HepG2 (cell line): ENCODE results near the gene ZNF620. TPM values are rescaled to one million over a fixed set of nuclear protein-coding genes. Genes with fewer than 3 reads are reported as not detected.

ENCODE experiments used
- FOXA1 ChIP-seq, 2 experiments: fragments of 450-650 bp in 1 of 2; sonication (generic) in 1 of 2; formaldehyde crosslinking in 1 of 2; IDR thresholded peaks; 2 replicates each; pipeline versions ENCODE4 v1.4.0 to v1.6.1; 2016 to 2020; ENCODE audit warnings: missing genetic modification reagents in 1 of 2
- HNRNPUL1 ChIP-seq: fragments of 200-400 bp; formaldehyde crosslinking; IDR thresholded peaks from 2 replicates; pipeline ENCODE4 v1.6.1; 2017; ENCODE audit warnings: low read depth, mild to moderate bottlenecking, low read length, moderate library complexity
- ISL2 ChIP-seq: sonication (generic); formaldehyde crosslinking; IDR thresholded peaks from 2 replicates; pipeline ENCODE4 v1.5.0; 2020; ENCODE audit warnings: missing genetic modification reagents
- NFYB ChIP-seq: sonication (generic); formaldehyde crosslinking; IDR thresholded peaks from 2 replicates; pipeline ENCODE4 v1.4.0; 2020; ENCODE audit warnings: missing genetic modification reagents
- RFXAP ChIP-seq: sonication (generic); formaldehyde crosslinking; IDR thresholded peaks from 2 replicates; pipeline ENCODE4 v1.4.0; 2020; ENCODE audit warnings: missing genetic modification reagents, borderline replicate concordance
- RXRA ChIP-seq: sonication (generic); formaldehyde crosslinking; IDR thresholded peaks from 2 replicates; pipeline ENCODE4 v1.5.1; 2020; ENCODE audit warnings: missing genetic modification reagents
- SP1 ChIP-seq, 2 experiments: fragments of 450-650 bp in 1 of 2; sonication (generic) in 1 of 2; formaldehyde crosslinking in 1 of 2; IDR thresholded peaks; 2 replicates each; pipeline versions ENCODE4 v1.4.0 to v1.6.1; 2016 to 2020; ENCODE audit warnings: missing genetic modification reagents in 1 of 2
- ZFP82 ChIP-seq: sonication (generic); formaldehyde crosslinking; IDR thresholded peaks from 2 replicates; pipeline ENCODE4 v1.5.1; 2020; ENCODE audit warnings: mild to moderate bottlenecking, missing genetic modification reagents, borderline replicate concordance
- ZNF12 ChIP-seq: sonication (generic); formaldehyde crosslinking; IDR thresholded peaks from 2 replicates; pipeline ENCODE4 v1.5.0; 2020; ENCODE audit warnings: missing genetic modification reagents
- ZNF138 ChIP-seq: sonication (generic); formaldehyde crosslinking; IDR thresholded peaks from 2 replicates; pipeline ENCODE4 v1.5.0; 2020; ENCODE audit warnings: mild to moderate bottlenecking, low read depth, missing genetic modification reagents
- ZNF619 ChIP-seq: sonication (generic); formaldehyde crosslinking; IDR thresholded peaks from 2 replicates; pipeline ENCODE4 v1.4.0; 2020; ENCODE audit warnings: mild to moderate bottlenecking, missing genetic modification reagents
- polyA plus RNA-seq, 8 experiments: library from polyadenylated mRNA; depleted of rRNA in 3 of 8; stranded (reverse) in 7 of 8; unstranded in 1 of 8; fragments of >200 nt; fragmentation: Illumina TruSeq in 4 of 8; extraction: Trizol in 4 of 8; gene quantifications; 2 replicates each; pipeline versions ENCODE4 v1.2.1 to v1.2.3, GENCODE V29; 2011 to 2016; ENCODE audit warnings: low read depth in 4 of 8, missing spikeins in 1 of 8, mixed read lengths in 1 of 8; ENCODE audit not compliant: insufficient read depth in 1 of 8
- total RNA-seq, 5 experiments: library from RNA; depleted of rRNA; stranded (reverse); fragments of >200 nt; fragmentation: Illumina TruSeq; extraction: Trizol; gene quantifications; 2 replicates each; pipeline ENCODE4 v1.2.3, GENCODE V29; 2016; ENCODE audit warnings: low read depth in 1 of 5
- TF ChIP-seq, protein P1 (sequence below): sonication (generic); formaldehyde crosslinking; IDR thresholded peaks from 2 replicates; pipeline ENCODE4 v1.8.0; 2022; ENCODE audit warnings: missing genetic modification reagents, low read depth, mild to moderate bottlenecking, borderline replicate concordance
- TF ChIP-seq, protein P2 (sequence below): IDR thresholded peaks from 2 replicates; pipeline ENCODE4 v1.6.1; 2016
- TF ChIP-seq, protein P3 (sequence below), 2 experiments: sonication (generic) in 1 of 2; formaldehyde crosslinking in 1 of 2; IDR thresholded peaks; 2 replicates each; pipeline versions ENCODE4 v1.6.1 to v1.9.0; 2014 to 2022; ENCODE audit warnings: antibody characterized with exemption in 1 of 2, borderline replicate concordance in 1 of 2, inconsistent platforms in 1 of 2, low read depth in 1 of 2, missing genetic modification reagents in 1 of 2
- TF ChIP-seq, protein P4 (sequence below): sonication (generic); IDR thresholded peaks from 2 replicates; pipeline ENCODE4 v1.6.1; 2016; ENCODE audit warnings: low read depth, borderline replicate concordance
- TF ChIP-seq, protein P5 (sequence below): sonication (generic); formaldehyde crosslinking; IDR thresholded peaks from 2 replicates; pipeline ENCODE4 v1.4.0; 2020; ENCODE audit warnings: mild to moderate bottlenecking, low read depth, missing genetic modification reagents

The ZNF620 gene
- total and polyA plus RNA-seq, 2 of the 13 experiments (the other 11 are each of a cell fraction or from before 2014, with no cell fraction given) = 2.3 to 12.2 TPM

DNA sequence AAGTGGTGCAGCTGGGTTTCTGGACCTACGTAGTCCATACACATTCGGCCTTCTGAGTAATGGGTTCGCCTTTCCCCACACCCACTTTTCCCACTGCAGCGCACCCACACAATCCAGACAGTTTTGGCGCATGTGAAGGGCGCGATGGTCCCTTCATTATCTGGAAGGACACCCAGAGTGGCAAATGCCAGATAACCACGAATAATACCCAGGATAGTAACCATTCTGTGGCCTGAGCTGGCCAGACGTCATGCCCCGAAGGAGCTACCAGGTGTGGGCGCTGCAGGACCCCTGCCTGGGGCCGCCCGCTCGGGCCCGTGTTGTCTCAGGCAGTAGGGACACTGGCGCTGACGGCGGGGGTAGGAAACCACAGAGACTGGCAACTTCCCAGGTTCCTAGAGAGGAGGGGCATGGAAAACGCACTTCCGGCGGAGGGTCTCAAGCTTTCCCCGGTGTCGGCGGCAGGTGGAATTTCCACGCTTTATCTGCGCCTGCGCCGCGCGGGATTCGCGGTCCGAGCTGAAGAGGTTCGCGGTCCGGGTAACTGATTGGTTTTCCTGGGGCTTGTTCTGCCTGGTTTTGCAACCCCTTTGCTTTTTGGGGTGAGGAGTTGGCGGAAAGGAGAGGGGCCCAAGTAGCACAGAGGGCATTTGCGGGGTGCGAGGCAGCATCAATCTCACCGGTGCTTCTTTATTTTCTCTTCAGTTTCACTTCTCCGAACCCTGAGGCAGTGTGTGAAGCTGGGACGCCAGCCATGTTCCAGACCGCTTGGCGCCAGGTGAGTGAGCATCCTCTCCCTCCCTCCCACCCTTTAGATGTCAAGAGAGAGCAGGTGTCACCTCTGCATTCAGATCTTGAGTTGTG is at the start of gene ZNF620 (continued):
- TF ChIP-seq, protein P1, sequence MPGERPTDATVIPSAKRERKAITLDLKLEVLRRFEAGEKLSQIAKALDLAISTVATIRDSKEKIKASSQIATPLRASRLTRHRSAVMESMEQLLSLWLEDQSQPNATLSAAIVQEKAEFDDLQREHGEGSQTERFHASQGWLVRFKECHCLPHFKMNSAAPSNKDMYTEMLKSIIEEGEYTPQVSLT (CRISPR knock-in tag) = 0 out of 2 replicates have a peak, but pooled peaks have one; percentile 57
- TF ChIP-seq RFXAP (CRISPR knock-in tag) (0 out of 2 replicates have a peak, but pooled peaks have one; percentile 28), ZNF619 (CRISPR knock-in tag) (peak; percentile 50; the same call in 1 of the 2 replicates), HNRNPUL1 (no peak), ZNF12 (CRISPR knock-in tag) (no peak), FOXA1 (IDR thresholded peaks at IDR 0.05) (no peak), FOXA1 (CRISPR knock-in tag; IDR thresholded peaks at IDR 0.05) (peak; percentile 55; the same call in 1 of the 2 replicates), NFYB (CRISPR knock-in tag) (peak; percentile 25; the same call in 1 of the 2 replicates), RXRA (peak; percentile 49; the same call in 1 of the 2 replicates), ISL2 (CRISPR knock-in tag) (peak; percentile 51; the same call in 1 of the 2 replicates), SP1 (IDR thresholded peaks at IDR 0.05) (no peak), SP1 (CRISPR knock-in tag; IDR thresholded peaks at IDR 0.05) (0 out of 2 replicates have a peak, but pooled peaks have one; percentile 21), ZNF138 (CRISPR knock-in tag) (no peak), ZFP82 (CRISPR knock-in tag) (no peak)
- TF ChIP-seq, protein P2, sequence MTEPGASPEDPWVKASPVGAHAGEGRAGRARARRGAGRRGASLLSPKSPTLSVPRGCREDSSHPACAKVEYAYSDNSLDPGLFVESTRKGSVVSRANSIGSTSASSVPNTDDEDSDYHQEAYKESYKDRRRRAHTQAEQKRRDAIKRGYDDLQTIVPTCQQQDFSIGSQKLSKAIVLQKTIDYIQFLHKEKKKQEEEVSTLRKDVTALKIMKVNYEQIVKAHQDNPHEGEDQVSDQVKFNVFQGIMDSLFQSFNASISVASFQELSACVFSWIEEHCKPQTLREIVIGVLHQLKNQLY = 0 out of 2 replicates have a peak, but pooled peaks have one; percentile 35
- TF ChIP-seq, protein P3, sequence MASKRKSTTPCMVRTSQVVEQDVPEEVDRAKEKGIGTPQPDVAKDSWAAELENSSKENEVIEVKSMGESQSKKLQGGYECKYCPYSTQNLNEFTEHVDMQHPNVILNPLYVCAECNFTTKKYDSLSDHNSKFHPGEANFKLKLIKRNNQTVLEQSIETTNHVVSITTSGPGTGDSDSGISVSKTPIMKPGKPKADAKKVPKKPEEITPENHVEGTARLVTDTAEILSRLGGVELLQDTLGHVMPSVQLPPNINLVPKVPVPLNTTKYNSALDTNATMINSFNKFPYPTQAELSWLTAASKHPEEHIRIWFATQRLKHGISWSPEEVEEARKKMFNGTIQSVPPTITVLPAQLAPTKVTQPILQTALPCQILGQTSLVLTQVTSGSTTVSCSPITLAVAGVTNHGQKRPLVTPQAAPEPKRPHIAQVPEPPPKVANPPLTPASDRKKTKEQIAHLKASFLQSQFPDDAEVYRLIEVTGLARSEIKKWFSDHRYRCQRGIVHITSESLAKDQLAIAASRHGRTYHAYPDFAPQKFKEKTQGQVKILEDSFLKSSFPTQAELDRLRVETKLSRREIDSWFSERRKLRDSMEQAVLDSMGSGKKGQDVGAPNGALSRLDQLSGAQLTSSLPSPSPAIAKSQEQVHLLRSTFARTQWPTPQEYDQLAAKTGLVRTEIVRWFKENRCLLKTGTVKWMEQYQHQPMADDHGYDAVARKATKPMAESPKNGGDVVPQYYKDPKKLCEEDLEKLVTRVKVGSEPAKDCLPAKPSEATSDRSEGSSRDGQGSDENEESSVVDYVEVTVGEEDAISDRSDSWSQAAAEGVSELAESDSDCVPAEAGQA (IDR thresholded peaks at IDR 0.05; ENCODE audit: low read depth) = peak; percentile 61; the same call in 1 of the 2 replicates
- TF ChIP-seq, protein P3 (CRISPR knock-in tag; IDR thresholded peaks at IDR 0.05; ENCODE audit: borderline replicate concordance) = no peak
- TF ChIP-seq, protein P4, sequence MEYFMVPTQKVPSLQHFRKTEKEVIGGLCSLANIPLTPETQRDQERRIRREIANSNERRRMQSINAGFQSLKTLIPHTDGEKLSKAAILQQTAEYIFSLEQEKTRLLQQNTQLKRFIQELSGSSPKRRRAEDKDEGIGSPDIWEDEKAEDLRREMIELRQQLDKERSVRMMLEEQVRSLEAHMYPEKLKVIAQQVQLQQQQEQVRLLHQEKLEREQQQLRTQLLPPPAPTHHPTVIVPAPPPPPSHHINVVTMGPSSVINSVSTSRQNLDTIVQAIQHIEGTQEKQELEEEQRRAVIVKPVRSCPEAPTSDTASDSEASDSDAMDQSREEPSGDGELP = peak; percentile 30; the same call in 1 of the 2 replicates
- TF ChIP-seq, protein P5, sequence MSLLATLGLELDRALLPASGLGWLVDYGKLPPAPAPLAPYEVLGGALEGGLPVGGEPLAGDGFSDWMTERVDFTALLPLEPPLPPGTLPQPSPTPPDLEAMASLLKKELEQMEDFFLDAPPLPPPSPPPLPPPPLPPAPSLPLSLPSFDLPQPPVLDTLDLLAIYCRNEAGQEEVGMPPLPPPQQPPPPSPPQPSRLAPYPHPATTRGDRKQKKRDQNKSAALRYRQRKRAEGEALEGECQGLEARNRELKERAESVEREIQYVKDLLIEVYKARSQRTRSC (CRISPR knock-in tag) = no peak
